Measurements from ENCODE around the gene ZNF445.
"Not testable (repeated sequence)": the region's sequence is repeated elsewhere in the genome, so short reads cannot be mapped to it uniquely, and the experiment has no call there.

Gene ZNF445

GRCh38 chr3:44429459-44429858 is 48.0 kb downstream of the ZNF445 start:
- DNase-seq = no peak

- no peak for DNase-seq
Measured at GRCh38 chr3:44428910-44429309, 48.6 kb downstream of the ZNF445 start.

- DNase-seq = no peak
Measured at GRCh38 chr3:44427683-44428082, 49.8 kb downstream of the ZNF445 start.

GRCh38 chr3:44424758-44425157 is 52.7 kb downstream of the ZNF445 start:
- no peak for DNase-seq

GRCh38 chr3:44421280-44421679 is 56.2 kb downstream of the ZNF445 start:
- DNase-seq = no peak

- DNase-seq = no peak
Measured at GRCh38 chr3:44420676-44421075, 56.8 kb downstream of the ZNF445 start.

- DNase-seq = no peak
Measured at GRCh38 chr3:44419923-44420650, 57.4 kb downstream of the ZNF445 start.

- no peak for DNase-seq
Measured at GRCh38 chr3:44419116-44419922, 58.2 kb downstream of the ZNF445 start.

- no peak for DNase-seq
Measured at GRCh38 chr3:44418549-44418948, 58.9 kb downstream of the ZNF445 start.

- not testable (repeated sequence) for DNase-seq
Measured at GRCh38 chr3:44418118-44418517, 59.4 kb downstream of the ZNF445 start.

GRCh38 chr3:44416031-44417030 is 61.1 kb downstream of the ZNF445 start:
- no peak for DNase-seq

- DNase-seq = no peak
Measured at GRCh38 chr3:44415421-44415820, 62.0 kb downstream of the ZNF445 start.

- no peak for DNase-seq
Measured at GRCh38 chr3:44414517-44415090, 62.9 kb downstream of the ZNF445 start.

- DNase-seq = no peak
Measured at GRCh38 chr3:44412365-44412764, 65.1 kb downstream of the ZNF445 start.

- no peak for DNase-seq
Measured at GRCh38 chr3:44411031-44411645, 66.3 kb downstream of the ZNF445 start.

- DNase-seq = no peak
Measured at GRCh38 chr3:44409640-44410410, 67.6 kb downstream of the ZNF445 start.

- DNase-seq = no peak
Measured at GRCh38 chr3:44402548-44402947, 74.9 kb downstream of the ZNF445 start.

- DNase-seq = no peak
Measured at GRCh38 chr3:44400771-44401170, 76.7 kb downstream of the ZNF445 start.

- DNase-seq = no peak
Measured at GRCh38 chr3:44398853-44399252, 78.6 kb downstream of the ZNF445 start.

GRCh38 chr3:44398271-44398670 is 79.2 kb downstream of the ZNF445 start:
- not testable (repeated sequence) for DNase-seq
